HCT116 (cell line): ENCODE results near the gene ATG16L2. TPM values are rescaled to one million over a fixed set of nuclear protein-coding genes. Genes with fewer than 3 reads are reported as not detected.

Source experiments
- ATAC-seq: fragments of 200-7000 bp; cut with Tn5 transposase; 2 replicates; pipeline ENCODE4 v1.9.1; 2020; ENCODE audit warnings: mild to moderate bottlenecking, moderate library complexity
- BruUV-seq: library from RNA; stranded (reverse); fragments of 400-500 nt; replicated peaks from 2 replicates; lab custom pipeline; 2021; lab: Mats Ljungman, UMichigan
- CTCF ChIA-PET: fragments of 300-600 bp; sonication (Branson Sonifier 250); formaldehyde crosslinking; loops from one replicate; lab custom pipeline; 2021; ENCODE audit warnings: antibody characterized with exemption; lab: Charles Lee
- POLR2A ChIA-PET: fragments of 300-600, 350-600 bp; sonication (Branson Sonifier 250); formaldehyde crosslinking; loops from one replicate; lab custom pipeline; 2021; ENCODE audit warnings: antibody characterized with exemption; lab: Charles Lee
- RAD21 ChIA-PET, 2 experiments: fragments of 300-600 bp; sonication (Branson Sonifier 250); formaldehyde crosslinking; loops; one replicate each; lab custom pipeline; 2023; ENCODE audit warnings: low total read pairs in 2 of 2; ENCODE audit not compliant: uncharacterized antibody in 2 of 2, unreplicated experiment in 2 of 2, low non-redundant PET in 1 of 2; lab: Charles Lee
- DNase-seq: peaks from one replicate; pipeline ENCODE4 v3.0.0-alpha.2; 2010; ENCODE audit warnings: low read depth, low spot score
- H2AFZ ChIP-seq: fragments of 200-600 bp; shearing (Covaris generic), sonication (generic); 2 replicates; pipeline ENCODE4 v1.6.1; 2017; ENCODE audit warnings: low read depth, mixed run types, mixed read lengths, antibody characterized with exemption, low read length; ENCODE audit not compliant: poor library complexity, severe bottlenecking
- H3K27ac ChIP-seq: 2 replicates; pipeline ENCODE4 v1.5.1; 2012; ENCODE audit warnings: low read depth, low read length
- H3K27me3 ChIP-seq: fragments of 200-600 bp; sonication (generic); 2 replicates; pipeline ENCODE4 v1.6.1; 2016; ENCODE audit warnings: mixed run types, low read length, mixed read lengths; ENCODE audit not compliant: insufficient read depth
- H3K36me3 ChIP-seq, 2 experiments: fragments of 200-500 bp in 1 of 2; fragments of 200-600 bp in 1 of 2; sonication (Bioruptor generic) in 1 of 2; sonication (generic) in 1 of 2; 2 replicates each; pipeline versions ENCODE4 v1.5.1 to v1.6.1; 2014 to 2016; ENCODE audit warnings: low read length in 2 of 2, inconsistent platforms in 1 of 2, mixed read lengths in 1 of 2, mixed run types in 1 of 2; ENCODE audit not compliant: insufficient read depth in 2 of 2, control insufficient read depth in 1 of 2
- H3K4me1 ChIP-seq, 2 experiments: fragments of 200-600 bp in 1 of 2; sonication (generic) in 1 of 2; 2 replicates each; pipeline versions ENCODE4 v1.5.1 to v1.6.1; 2012 to 2017; ENCODE audit warnings: low read length in 2 of 2, inconsistent platforms in 1 of 2, mild to moderate bottlenecking in 1 of 2, mixed read lengths in 1 of 2, mixed run types in 1 of 2, moderate library complexity in 1 of 2; ENCODE audit not compliant: insufficient read depth in 2 of 2, control insufficient read depth in 1 of 2
- H3K4me2 ChIP-seq: fragments of 200-600 bp; sonication (generic); 2 replicates; pipeline ENCODE4 v1.6.1; 2017; ENCODE audit warnings: mixed run types, low read length, mixed read lengths
- H3K4me3 ChIP-seq, 2 experiments: fragments of 200-600 bp in 1 of 2; sonication (generic) in 1 of 2; replicated peaks in 1 of 2; 2 replicates each; pipeline ENCODE4 v1.5.1; 2011 to 2016; ENCODE audit warnings: low read length in 2 of 2, control low read depth in 1 of 2, low read depth in 1 of 2, mild to moderate bottlenecking in 1 of 2, mixed read lengths in 1 of 2, mixed run types in 1 of 2
- H3K79me2 ChIP-seq: fragments of 200-600 bp; sonication (generic); 2 replicates; pipeline ENCODE4 v1.6.1; 2017; ENCODE audit warnings: mild to moderate bottlenecking, mixed run types, low read length, moderate library complexity, mixed read lengths; ENCODE audit not compliant: insufficient read depth
- H3K9ac ChIP-seq: fragments of 200-600 bp; sonication (generic); 2 replicates; pipeline ENCODE4 v1.6.1; 2016; ENCODE audit warnings: low read length, mixed read lengths
- H3K9me2 ChIP-seq: fragments of 200-600 bp; sonication (generic), shearing (Covaris generic); 2 replicates; pipeline ENCODE4 v1.6.1; 2017; ENCODE audit warnings: mixed run types, mild to moderate bottlenecking, moderate library complexity; ENCODE audit not compliant: insufficient read depth
- H3K9me3 ChIP-seq, 2 experiments: fragments of 200-500 bp in 1 of 2; fragments of 200-600 bp in 1 of 2; sonication (Bioruptor generic) in 1 of 2; sonication (generic) in 1 of 2; 2 replicates each; pipeline ENCODE4 v1.6.1; 2014 to 2017; ENCODE audit warnings: low read length in 2 of 2, mixed read lengths in 2 of 2, inconsistent platforms in 1 of 2, low read depth in 1 of 2, mild to moderate bottlenecking in 1 of 2, mixed run types in 1 of 2, moderate library complexity in 1 of 2; ENCODE audit not compliant: control insufficient read depth in 1 of 2, insufficient read depth in 1 of 2
- H4K20me1 ChIP-seq: fragments of 200-600 bp; sonication (generic), shearing (Covaris generic); 2 replicates; pipeline ENCODE4 v1.6.1; 2017; ENCODE audit warnings: mixed run types, mild to moderate bottlenecking, moderate library complexity; ENCODE audit not compliant: insufficient read depth
- CBX3 ChIP-seq: IDR thresholded peaks from 2 replicates; pipeline ENCODE4 v1.6.1; 2012; ENCODE audit warnings: low read depth
- EGR1 ChIP-seq: IDR thresholded peaks from 2 replicates; pipeline ENCODE4 v1.6.1; 2012; ENCODE audit warnings: low read depth
- ELF1 ChIP-seq: IDR thresholded peaks from 2 replicates; pipeline ENCODE4 v1.6.1; 2012; ENCODE audit warnings: low read depth, borderline replicate concordance
- EZH2phosphoT487 ChIP-seq: fragments of 200-600 bp; IDR thresholded peaks from 2 replicates; pipeline ENCODE4 v1.6.1; 2018; ENCODE audit warnings: antibody characterized with exemption, borderline replicate concordance
- FOSL1 ChIP-seq: IDR thresholded peaks from 2 replicates; pipeline ENCODE4 v1.6.1; 2012; ENCODE audit warnings: low read depth
- JUND ChIP-seq: IDR thresholded peaks from 2 replicates; pipeline ENCODE4 v1.6.1; 2012
- POLR2A ChIP-seq: IDR thresholded peaks from 2 replicates; pipeline ENCODE4 v1.7.0; 2011; ENCODE audit warnings: borderline replicate concordance; ENCODE audit not compliant: insufficient read depth, insufficient read length; ENCODE audit errors: extremely low read depth
- POLR2AphosphoS5 ChIP-seq: IDR thresholded peaks from 2 replicates; pipeline ENCODE4 v1.6.1; 2011; ENCODE audit warnings: mild to moderate bottlenecking, low read depth, low read length, moderate library complexity
- SIN3A ChIP-seq: IDR thresholded peaks from 2 replicates; pipeline ENCODE4 v1.6.1; 2012; ENCODE audit warnings: low read depth
- SP1 ChIP-seq: IDR thresholded peaks from 2 replicates; pipeline ENCODE4 v1.6.1; 2012; ENCODE audit warnings: low read depth
- SRF ChIP-seq: IDR thresholded peaks from 2 replicates; pipeline ENCODE4 v1.6.1; 2012; ENCODE audit warnings: low read depth
- TCF7L2 ChIP-seq: IDR thresholded peaks from 2 replicates; pipeline ENCODE4 v1.7.0; 2011; ENCODE audit warnings: borderline replicate concordance, inconsistent platforms; ENCODE audit not compliant: insufficient read depth, insufficient read length; ENCODE audit errors: extremely low read depth
- YY1 ChIP-seq: IDR thresholded peaks from 2 replicates; pipeline ENCODE4 v1.6.1; 2011; ENCODE audit warnings: low read length, low read depth, moderate library complexity, mild to moderate bottlenecking; ENCODE audit not compliant: insufficient replicate concordance; ENCODE audit errors: extremely low read depth
- ZFX ChIP-seq: fragments of 450-650 bp; IDR thresholded peaks from 2 replicates; pipeline ENCODE4 v1.6.1; 2017
- ZNF274 ChIP-seq: fragments of 200-500 bp; sonication (Bioruptor generic); IDR thresholded peaks from 2 replicates; pipeline ENCODE4 v1.6.1; 2014; ENCODE audit warnings: mild to moderate bottlenecking, low read depth, low read length, inconsistent platforms
- intact Hi-C: fragments of 100-400 bp; cut with micrococcal nuclease; formaldehyde crosslinking; loops from 2 replicates; pipeline ENCODE4 v1.10.0; 2022
- total RNA-seq: library from RNA; stranded (reverse); gene quantifications from one replicate; pipeline ENCODE4 v1.2.1, GENCODE V29; 2021; ENCODE audit not compliant: unreplicated experiment
- TF ChIP-seq, protein P1 (sequence below): IDR thresholded peaks from 2 replicates; pipeline ENCODE4 v1.6.1; 2012
- TF ChIP-seq, protein P2 (sequence below), 3 experiments: fragments of 200-600 bp in 1 of 3; sonication (generic) in 1 of 3; IDR thresholded peaks in 2 of 3; conservative IDR thresholded peaks in 1 of 3; 2 replicates each; pipeline ENCODE4 v1.5.1; 2012 to 2017; ENCODE audit warnings: low read depth in 2 of 3, low read length in 2 of 3, antibody characterized with exemption in 1 of 3, borderline replicate concordance in 1 of 3, control low read depth in 1 of 3, mild to moderate bottlenecking in 1 of 3, mixed read lengths in 1 of 3, mixed run types in 1 of 3, moderate library complexity in 1 of 3; ENCODE audit not compliant: insufficient read depth in 1 of 3
- TF ChIP-seq, protein P3 (sequence below): IDR thresholded peaks from 2 replicates; pipeline ENCODE4 v1.6.1; 2011; ENCODE audit warnings: mild to moderate bottlenecking, low read length, moderate library complexity; ENCODE audit not compliant: insufficient replicate concordance; ENCODE audit errors: extremely low read depth
- TF ChIP-seq, protein P4 (sequence below): IDR thresholded peaks from 2 replicates; pipeline ENCODE4 v1.6.1; 2012

ATG16L2 gene
- total RNA-seq, 1 experiment from 2014 or later: 15.2 TPM

DNA sequence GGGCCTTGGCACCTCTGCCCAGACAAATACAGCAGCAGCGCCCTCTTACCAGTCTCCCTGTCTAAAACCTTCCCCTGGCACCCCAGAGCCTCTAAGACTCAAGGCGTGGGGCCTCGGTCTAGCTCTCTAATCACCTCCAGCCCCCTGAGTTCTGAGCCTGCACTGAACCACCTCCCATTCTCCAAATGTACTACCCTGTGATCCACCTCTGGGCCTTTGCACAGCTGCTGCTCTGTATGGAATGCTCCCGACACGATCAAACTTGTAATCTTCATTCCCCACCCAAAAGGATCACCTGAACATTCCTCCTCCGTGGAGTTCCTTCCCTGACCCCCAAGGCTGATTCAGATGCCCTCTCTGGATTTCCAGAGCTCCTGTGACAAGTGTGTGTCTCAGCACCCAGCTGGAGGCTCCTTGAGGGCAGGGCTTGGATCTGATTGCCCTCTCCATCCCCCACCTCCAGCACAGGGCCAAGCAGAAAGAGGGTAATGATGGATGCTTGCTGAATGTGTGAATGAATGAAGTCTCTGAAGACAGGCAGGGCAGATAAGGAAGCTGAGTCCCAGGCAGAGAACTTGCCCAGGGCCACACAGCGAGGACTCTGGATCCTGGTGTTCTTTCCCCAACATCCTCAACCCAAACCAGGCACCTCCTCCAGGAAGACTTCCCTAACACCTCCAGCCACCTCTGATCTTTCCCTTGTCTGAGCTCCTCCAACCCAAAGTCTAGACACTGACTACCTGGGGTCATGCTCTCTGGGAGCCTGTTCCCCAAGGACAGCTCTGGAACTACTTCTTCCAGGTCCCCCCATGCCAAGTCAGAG lies 38.7 kb upstream of the ATG16L2 start:
- Histone ChIP-seq H3K36me3 (no peaks in the 10 kb centered on the region), H3K27ac (no peak overlapping the region), H4K20me1 (no peaks in the 10 kb centered on the region), H2AFZ (no peak overlapping the region), H3K79me2 (no peaks in the 10 kb centered on the region), H3K27me3 (no peaks in the 10 kb centered on the region), H3K9ac (no peak overlapping the region), H3K4me1 (peaks cover 4 to 27% of the 10 kb centered on the region in 2 experiments; a peak in 3 of 4 replicates), H3K9me3 (no peaks in the 10 kb centered on the region), H3K4me2 (no peak overlapping the region), H3K4me3 (no peak overlapping the region), H3K9me2 (no peaks in the 10 kb centered on the region)
- CTCF ChIA-PET: interaction anchor here (1.1 kb wide), 1 partner anchor 18 kb away, joined by 3 read pairs; the partner anchor contains the start of gene STARD10
- POLR2A ChIA-PET: interaction anchor here (1.3 kb wide), 1 partner anchor 10 kb away, joined by 3 read pairs; no protein-coding TSS in a partner anchor
- ATAC-seq: no peak
- RAD21 ChIA-PET: no interaction called here
- intact Hi-C loops: no loop called here
- no TSS peak for BruUV-seq
- no peak for DNase-seq
- TF ChIP-seq POLR2AphosphoS5 (no peak), POLR2A (no peak), TCF7L2 (no peak), ZNF274 (no peak), ZFX (no peak), ELF1 (no peak), SIN3A (no peak), CBX3 (no peak), SP1 (no peak), FOSL1 (no peak), SRF (no peak), YY1 (no peak), EZH2phosphoT487 (no peak), JUND (no peak), EGR1 (no peak)
- TF ChIP-seq, protein P1, sequence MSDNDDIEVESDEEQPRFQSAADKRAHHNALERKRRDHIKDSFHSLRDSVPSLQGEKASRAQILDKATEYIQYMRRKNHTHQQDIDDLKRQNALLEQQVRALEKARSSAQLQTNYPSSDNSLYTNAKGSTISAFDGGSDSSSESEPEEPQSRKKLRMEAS: no peak
- TF ChIP-seq, protein P2, sequence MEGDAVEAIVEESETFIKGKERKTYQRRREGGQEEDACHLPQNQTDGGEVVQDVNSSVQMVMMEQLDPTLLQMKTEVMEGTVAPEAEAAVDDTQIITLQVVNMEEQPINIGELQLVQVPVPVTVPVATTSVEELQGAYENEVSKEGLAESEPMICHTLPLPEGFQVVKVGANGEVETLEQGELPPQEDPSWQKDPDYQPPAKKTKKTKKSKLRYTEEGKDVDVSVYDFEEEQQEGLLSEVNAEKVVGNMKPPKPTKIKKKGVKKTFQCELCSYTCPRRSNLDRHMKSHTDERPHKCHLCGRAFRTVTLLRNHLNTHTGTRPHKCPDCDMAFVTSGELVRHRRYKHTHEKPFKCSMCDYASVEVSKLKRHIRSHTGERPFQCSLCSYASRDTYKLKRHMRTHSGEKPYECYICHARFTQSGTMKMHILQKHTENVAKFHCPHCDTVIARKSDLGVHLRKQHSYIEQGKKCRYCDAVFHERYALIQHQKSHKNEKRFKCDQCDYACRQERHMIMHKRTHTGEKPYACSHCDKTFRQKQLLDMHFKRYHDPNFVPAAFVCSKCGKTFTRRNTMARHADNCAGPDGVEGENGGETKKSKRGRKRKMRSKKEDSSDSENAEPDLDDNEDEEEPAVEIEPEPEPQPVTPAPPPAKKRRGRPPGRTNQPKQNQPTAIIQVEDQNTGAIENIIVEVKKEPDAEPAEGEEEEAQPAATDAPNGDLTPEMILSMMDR (IDR thresholded peaks at IDR 0.05 in 2 of 3, conservative IDR thresholded peaks at IDR 0.05 in 1 of 3; ENCODE audit: borderline replicate concordance in 1 of 3, insufficient read depth in 1 of 3, low read depth in 2 of 3, low read length in 2 of 3): no peak
- TF ChIP-seq, protein P3, sequence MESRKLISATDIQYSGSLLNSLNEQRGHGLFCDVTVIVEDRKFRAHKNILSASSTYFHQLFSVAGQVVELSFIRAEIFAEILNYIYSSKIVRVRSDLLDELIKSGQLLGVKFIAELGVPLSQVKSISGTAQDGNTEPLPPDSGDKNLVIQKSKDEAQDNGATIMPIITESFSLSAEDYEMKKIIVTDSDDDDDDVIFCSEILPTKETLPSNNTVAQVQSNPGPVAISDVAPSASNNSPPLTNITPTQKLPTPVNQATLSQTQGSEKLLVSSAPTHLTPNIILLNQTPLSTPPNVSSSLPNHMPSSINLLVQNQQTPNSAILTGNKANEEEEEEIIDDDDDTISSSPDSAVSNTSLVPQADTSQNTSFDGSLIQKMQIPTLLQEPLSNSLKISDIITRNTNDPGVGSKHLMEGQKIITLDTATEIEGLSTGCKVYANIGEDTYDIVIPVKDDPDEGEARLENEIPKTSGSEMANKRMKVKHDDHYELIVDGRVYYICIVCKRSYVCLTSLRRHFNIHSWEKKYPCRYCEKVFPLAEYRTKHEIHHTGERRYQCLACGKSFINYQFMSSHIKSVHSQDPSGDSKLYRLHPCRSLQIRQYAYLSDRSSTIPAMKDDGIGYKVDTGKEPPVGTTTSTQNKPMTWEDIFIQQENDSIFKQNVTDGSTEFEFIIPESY: no peak
- TF ChIP-seq, protein P4, sequence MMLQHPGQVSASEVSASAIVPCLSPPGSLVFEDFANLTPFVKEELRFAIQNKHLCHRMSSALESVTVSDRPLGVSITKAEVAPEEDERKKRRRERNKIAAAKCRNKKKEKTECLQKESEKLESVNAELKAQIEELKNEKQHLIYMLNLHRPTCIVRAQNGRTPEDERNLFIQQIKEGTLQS: no peak
